NCI-H1694 treated with DMSO at 0.1 percent for 48 hours (cell line): Measurements from ENCODE around the gene BMPR1A.
"Not testable (repeated sequence)": the region's sequence is repeated elsewhere in the genome, so short reads cannot be mapped to it uniquely, and the experiment has no call there.

Experiments used
- DNase-seq: peaks from one replicate; lab custom pipeline; 2025; lab: John Stamatoyannopoulos, UW

Gene BMPR1A

DNA sequence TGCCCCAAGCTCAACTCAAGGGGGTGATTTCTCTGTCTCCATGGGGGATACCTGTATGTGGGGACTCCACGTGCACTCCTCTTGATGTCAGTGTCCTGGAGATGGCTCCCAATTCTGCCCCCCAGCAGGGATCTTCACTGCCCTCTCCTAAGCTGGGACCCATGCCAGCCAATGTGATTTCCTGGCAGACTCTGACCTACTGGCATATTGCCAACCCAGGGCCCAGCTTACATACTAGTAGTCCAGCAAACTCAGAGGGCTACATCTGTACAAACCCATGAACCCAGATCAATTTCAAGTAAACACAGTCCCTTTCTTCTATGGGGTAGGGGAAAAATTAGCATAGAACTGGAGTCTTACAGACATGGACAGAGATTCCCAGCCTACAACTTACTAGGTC, 26.2 kb upstream of the BMPR1A start:
- DNase-seq = no peak

DNA sequence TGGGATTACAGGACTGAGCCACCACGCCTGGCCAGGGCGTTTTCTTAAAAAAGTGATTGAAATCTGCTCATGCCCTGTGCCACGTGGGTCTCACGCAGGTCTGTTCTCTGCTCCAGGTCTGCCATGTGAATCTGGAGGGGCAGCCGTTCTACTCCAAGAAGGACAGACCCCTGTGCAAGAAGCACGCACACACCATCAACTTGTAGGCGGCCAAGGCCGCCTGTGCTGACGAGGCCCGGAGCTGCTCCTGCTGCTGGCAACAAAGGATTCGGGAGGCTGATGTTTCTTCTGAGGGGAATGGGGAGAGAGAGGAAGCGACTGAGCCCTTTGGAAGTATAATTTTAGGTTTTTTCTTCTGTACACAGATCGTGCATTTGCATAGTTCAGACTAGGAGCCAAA, 23.6 kb upstream of the BMPR1A start:
- no peak for DNase-seq

GRCh38 chr10:86733260-86733671, 23.2 kb upstream of the BMPR1A start:
- DNase-seq = no peak

DNA sequence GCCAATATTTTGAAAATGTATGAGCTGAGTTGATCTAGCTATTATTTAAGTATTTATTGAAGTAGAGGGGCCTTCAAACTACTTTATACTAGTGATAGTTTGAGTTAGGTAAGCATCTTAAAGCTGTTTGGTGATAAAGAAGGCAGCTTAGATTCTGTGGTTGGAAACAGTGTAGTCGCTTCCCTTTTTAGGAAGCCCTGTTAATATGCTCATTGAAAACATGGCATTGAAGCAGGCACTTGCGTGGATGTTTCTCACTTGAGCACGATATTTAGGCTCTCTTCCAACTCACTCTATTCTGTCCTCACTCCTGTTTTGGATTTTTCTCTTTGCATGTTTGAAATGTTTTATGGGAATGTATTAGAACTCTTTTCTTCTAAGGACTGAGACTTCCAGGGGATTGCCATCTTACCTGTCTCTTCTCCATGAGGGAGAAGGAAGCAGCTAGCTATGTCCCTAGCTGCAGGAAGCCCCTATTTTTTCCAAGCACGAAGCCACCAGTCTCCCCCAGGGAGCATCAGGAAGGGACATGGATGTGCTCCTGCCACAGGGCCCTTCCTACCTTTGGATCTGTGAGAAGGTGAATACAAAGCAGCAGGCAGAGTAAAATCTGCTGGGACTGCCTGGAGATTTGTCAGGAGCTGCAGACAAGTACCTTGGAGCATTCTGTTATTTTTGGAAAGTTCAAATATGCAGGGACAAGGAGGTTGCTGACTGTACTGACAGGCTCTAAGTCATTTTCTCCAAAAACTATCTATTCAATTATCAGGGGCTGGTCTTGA, 22.0 kb upstream of the BMPR1A start:
- no peak for DNase-seq

GRCh38 chr10:86735278-86735677, 21.1 kb upstream of the BMPR1A start:
- not testable (repeated sequence) for DNase-seq

DNA sequence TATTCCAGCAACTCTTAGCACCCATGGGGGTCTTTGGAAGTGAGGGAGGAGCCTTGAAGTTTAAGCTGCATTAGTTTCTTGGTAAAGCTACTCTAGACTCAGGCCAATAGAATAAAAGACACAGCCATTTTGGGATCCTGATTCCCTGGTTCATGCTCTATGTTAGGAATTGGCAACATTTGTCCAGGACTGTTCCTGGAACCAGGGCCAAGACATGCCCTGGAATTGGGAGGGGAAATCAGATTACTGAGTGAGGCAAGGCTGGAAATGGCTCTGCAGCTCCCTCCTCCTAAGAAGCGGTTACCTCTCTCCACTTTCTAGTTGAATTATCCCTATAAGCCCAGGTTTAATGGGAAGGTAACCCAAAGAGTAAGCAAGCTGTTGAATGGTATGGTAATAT, 14.2 kb upstream of the BMPR1A start:
- DNase-seq = no peak

DNA sequence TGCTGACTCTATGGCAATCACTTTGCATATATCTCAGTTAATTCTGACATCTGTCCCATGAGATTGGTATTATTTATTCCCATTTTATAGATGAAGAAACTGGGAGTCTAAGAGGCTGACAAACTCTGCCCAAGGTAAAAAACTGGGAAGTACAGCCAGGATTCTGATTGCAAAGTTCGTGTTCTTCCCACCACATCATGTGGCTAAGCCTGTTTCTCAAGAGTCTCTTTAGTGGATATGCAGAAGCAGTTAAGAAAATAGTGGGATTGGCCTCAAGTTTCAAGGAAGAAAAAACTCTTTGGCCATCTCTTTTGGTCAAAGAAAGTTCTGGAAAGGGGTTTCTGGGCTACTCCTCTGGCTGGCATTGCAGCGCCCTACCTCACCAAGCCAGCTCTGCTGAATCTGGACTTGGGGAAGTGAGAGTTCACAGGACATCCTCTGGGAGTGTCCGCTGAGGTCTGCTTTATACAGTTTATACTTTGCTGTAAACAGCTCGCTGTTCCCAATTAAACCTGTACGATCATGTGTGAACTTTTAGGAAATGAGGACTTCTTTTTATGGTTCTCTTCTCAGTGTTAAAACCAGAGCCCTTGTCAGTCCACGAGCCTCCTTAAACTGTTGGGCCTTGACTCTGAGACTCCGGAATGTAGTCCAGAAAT, 12.2 kb upstream of the BMPR1A start:
- DNase-seq = no peak

DNA sequence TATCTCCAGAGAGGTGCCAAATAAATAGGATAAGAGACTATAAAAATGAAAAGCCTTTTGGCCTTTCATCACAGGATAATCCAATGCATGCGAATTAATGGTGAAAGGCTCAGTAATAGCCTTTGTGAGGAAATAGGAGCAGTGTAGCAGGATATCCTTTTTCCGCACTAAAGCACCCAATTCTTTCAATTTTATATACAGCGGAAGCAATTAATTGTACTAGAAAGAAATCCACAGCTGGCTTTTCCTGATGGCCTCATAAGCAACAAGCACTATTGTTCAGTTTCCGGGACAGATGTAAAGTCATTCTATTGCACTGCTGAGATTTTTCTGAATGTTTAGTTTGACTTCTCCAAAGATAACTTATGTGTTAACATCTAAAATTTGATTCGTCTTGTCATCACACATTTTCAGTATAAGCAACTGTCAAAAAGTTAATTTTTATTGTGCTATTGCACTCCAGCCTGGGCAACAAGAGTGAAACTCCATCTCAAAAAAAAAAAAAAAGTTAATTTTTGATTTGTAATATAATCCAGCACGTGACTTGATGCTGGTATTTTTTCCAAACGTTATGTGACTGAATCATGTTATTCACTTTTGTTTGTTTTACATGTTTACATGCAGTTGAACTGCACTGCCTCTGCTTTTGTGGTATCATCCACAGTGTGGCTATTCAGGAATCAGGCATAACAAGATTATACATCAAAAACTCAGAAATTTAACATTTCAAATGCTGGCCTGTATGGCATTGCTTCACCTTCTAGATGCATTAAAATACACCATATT, 8.4 kb upstream of the BMPR1A start:
- no peak for DNase-seq

GRCh38 chr10:86749854-86750253, 6.6 kb upstream of the BMPR1A start:
- DNase-seq = no peak

GRCh38 chr10:86751477-86751876, 4.9 kb upstream of the BMPR1A start:
- DNase-seq = no peak

- no peak for DNase-seq
Observed at GRCh38 chr10:86752311-86752710, 4.1 kb upstream of the BMPR1A start.

DNA sequence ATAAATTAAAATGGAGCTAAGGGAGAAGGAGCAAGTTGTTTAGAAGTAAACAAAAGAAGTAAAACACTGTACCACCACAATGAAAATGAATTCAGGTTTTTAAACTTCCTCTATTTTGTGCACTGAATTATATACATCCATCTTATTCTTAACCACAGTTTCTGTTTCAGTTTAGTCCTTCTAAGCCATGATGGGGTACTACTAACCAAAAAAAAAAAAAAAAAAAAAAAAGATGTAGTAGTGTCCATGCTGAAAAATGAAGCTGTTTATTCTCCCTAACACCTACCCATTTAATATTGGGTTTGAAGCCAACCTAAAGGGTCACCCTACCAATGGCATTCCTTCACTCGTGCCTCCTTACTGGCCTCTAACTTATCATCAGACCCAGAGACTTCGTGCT, 3.4 kb upstream of the BMPR1A start:
- DNase-seq = no peak

- DNase-seq = no peak
Observed at GRCh38 chr10:86753638-86754434, 2.6 kb upstream of the BMPR1A start.

DNA sequence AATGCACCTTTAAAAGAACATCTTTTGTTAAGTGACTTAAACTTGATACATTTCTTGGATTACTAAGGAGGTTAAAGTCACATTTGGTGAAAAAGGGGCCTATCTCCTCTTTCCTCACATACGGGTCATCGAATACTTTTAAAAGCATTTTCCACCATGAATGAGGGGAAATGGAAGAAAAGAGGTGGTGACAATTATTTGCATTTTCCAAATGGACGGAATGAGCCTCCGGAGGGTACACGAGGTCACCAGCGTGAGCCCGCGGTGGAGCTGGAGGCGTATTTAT, 1.0 kb upstream of the BMPR1A start:
- DNase-seq = peak; percentile 66

DNA sequence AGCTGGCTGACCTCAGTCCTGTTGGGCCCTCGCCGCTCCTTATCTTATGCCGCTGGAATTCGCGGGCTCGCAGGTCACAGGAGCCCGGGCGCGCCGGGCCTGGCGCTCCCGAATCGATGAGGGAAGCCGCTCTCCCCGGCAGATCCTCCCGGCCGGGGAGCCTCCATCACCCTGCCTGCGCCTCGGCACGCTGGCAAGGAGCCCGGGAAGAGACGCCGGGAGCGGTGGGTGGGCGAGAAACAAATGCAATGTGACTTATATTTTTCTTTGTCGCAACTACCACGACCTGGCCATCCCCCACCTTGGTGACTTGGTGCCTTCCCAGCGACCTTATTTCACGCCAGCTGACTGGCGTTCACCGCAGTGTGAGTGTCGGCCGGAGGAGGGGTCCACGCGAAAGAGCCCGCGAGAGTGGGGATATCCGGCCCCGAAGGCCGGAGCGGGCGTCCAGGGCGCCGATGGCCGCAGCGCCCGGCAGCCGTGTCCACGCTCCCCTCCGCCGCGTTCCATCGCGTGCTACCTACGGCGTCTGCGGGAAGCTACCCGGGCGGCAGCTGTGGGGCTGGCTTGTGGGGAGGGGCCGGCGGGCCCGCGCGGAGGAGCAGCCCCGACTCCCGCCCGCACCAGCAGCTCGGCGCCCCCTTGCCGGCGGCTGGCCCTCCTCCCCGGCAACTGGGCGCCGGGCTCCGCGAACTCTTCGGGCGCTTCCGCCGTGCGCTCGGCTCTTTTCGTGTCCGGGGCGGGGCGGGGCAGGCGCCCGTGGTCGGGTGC, 494 bp upstream of the BMPR1A start:
- peak; percentile 66 for DNase-seq

GRCh38 chr10:86757113-86757972, 924 bp downstream of the BMPR1A start:
- peak; percentile 4 for DNase-seq

DNA sequence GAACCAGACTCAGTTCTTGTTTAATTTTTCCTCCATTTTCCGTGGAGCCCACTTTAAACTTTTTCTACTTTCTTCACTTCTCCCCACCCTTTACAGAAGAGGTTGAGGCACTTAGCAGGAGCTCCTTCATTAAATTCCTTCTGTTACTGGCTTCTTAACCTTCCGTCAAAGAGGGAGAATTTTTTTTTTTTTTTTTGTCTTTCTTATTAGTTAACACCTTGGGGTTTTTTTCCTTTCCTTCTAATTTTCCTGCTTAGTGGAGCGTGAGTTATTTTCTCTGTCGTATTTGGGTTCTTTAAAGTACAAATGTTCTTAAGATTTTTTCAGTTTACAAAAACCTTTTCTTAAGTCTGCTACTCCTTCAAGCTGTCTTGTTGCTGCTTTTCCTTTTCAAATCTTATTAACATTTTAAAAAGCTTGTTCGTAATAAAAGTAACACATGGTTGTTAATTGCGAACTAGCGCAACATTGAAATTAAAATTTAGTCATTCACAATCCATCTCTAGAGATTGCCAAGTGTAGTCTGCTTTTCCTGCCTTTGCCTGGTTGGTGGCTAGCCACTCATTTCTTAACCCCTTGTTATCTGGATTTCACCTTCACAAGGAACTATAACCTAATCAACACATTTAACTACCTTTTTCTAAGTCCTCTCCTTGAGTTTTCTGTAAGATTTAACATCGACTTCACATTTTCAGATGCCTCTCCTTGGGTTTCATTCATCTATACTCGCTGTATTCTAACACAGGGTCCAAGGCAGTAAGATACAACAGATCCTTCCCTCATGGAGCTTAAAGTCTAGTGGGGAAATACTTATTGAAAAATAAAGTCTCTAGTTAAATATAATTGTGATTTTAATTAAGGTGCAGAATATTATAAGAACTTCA, 2.0 kb downstream of the BMPR1A start:
- DNase-seq = no peak

GRCh38 chr10:86759073-86759672, 2.8 kb downstream of the BMPR1A start:
- DNase-seq = no peak

GRCh38 chr10:86763404-86763803, 7.0 kb downstream of the BMPR1A start:
- no peak for DNase-seq
